Anterior cingulate cortex (tissue), 58 donors: ENCODE results near the gene ITPR1.
"Not testable (repeated sequence)": the region's sequence is repeated elsewhere in the genome, so short reads cannot be mapped to it uniquely, and the experiment has no call there.

Source experiments
- DNase-seq, 58 donors: peaks; one replicate each; lab custom pipeline; 2025; lab: John Stamatoyannopoulos, UW

The ITPR1 gene

DNA sequence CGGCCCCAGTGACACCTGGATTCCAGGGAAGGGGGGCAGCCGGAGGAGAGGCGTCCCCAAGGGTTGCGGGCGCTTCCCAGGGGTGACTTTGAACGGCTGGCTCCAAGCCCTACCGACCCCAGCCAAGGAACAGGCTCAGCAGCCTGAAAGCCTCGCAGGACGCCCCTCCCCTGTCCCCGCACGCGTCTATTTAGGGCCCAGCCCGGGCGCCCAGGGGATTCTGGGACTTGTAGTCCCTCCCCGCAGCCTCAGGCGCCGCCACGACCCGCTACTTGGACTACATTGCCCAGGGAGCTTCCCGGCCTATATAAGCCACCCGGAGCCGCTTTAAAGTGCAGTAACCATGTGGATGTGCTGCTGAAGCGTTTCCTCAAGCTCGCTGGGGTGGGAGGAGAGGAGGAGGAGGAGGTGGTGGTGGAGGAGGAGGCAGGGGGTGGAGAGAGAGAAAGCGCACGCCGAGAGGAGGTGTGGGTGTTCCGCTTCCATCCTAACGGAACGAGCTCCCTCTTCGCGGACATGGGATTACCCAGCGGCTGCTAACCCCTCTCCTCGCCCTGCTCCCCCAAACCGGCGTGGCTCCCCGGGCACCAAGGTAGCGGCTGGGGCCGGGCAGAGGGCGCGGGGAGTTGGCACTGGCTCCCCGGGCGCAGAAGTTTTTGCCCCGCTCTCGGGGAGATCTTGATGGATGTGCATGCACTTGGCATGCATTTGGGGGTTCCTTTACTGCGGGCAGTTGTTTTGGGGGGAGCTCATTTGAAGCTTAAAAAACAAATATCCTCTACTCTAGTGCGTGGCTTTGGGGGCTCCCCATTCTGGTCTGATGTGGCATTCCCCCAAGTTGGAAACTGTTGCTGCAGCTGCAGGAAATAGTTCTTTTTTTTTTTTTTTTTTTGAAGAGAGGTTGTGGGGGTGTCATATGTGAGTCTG, at the start of gene ITPR1:
TSS of gene ITPR1 (plus strand) at position 335 of the 927 bp plus-strand sequence. CDS start 23,144 bp downstream, outside the sequence.
- peak; percentile 64 to 99 (median 95) for DNase-seq

DNA sequence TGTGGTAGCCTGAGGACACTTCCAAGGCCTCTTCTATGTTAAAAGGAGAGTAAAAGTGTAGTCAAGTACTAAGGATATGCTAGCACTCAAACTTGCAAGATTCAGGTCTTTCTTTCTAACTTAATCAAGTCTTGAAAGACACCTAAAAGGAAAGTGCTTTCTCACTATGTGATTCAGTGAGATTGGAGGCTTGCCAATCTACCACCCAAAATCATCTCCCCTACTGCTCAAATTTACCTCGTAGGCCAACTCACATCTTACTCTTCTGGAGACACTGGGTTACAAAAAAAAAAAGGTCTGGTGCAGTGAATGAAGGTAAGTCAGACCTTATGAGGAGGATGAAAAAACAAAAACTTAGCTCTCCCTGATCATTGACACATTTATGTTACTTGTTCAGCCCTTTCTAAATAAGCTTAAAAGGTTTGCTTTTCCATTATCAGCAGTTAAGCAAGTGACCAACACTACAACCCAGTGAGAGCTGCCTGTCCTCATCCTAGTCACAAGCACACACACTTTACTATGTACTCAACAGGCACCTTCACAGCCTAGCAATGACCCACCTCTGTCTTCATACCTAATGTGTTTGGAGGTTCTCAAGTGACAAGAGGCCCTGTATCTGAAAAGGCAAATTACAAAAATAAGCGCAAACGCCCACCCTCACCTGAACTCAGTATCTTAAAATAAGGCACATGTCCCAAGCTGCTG, 45.7 kb upstream of the ITPR1 start:
- DNase-seq, result no peak

DNA sequence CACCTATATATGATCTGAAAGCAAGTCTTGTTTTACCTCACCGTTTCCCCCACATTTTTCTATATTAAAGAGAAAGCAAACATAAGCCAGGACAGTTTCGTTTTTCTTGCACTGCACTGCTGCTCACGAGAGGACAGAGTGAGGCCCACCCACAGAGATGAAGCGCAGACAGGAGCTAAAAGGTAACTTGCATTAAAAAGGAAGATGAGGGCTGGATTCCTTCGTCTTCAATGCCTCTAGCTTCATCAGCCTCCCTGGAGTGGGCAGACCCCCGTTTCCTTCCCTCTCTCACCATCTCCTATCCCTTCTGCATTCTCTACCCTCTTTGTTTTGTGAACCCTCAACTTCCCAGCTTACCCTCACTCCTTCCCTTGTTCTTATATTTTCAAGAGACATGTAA, 45.0 kb upstream of the ITPR1 start:
- no peak for DNase-seq

DNA sequence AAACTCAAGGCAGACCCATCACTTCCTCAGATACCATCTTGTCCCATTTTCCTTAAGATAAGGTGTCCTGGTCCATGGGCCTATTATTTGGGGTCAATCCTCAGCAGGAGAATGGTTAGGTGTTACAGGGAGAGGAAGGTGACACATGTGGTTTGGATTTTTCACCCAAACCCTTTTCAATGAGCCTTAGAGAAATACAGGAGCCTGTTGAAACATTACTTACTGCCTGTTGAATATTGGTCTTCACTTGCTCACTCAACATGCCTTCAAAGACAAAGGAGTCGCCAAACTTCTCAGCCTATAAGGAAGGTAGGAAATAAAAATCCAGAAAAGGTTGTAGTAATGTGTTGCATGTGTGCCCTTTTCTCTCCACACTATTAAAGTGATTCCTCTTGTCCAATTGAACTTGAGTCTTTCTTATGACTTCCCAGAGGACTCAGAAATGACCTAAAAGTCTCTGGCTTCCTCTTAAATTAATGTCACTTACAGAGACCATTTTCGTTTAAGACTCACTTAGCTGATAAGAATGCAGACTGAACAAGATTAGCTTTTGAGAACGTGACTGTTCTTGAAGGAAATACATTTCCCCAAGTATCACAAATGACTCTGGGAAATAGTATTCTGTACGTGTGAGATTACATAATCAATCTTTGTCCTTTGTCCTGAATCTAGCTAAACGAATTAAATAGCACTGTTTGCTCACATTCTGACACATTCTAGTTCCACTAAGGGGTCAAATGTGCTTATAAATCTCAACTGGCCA, 43.9 kb upstream of the ITPR1 start:
- no peak for DNase-seq

DNA sequence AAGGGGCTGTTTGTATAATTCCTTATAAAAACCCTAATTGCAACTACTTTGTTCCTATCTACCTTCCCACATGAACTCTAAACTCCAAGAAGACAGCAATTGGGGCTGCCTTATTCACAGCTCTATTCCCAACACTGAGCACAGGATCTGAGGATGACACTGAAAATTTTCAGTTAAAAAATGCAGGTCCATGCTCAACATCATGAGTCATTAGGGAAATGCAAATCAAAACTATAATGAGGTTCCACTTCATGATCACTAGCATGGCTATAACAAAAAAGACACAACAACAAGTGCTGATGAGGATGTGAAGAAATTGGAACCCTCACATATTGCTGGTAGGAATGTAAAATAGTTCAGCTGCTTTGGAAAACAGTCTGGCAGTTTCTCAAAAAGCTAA, 39.0 kb upstream of the ITPR1 start:
- no peak for DNase-seq

DNA sequence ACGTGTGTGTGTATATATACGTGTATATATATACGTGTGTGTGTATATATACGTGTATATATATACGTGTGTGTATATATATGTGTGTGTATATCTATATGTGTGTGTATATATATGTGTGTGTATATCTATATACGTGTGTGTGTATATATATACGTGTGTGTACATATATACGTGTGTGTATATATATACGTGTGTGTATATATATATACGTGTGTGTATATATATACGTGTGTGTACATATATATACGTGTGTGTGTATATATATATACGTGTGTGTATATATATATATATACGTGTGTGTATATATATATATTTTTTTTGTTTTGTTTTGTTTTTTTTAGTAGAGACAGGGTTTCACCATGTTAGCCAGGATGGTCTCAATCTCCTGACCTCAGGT, 36.4 kb upstream of the ITPR1 start:
- DNase-seq, result not testable (repeated sequence)

DNA sequence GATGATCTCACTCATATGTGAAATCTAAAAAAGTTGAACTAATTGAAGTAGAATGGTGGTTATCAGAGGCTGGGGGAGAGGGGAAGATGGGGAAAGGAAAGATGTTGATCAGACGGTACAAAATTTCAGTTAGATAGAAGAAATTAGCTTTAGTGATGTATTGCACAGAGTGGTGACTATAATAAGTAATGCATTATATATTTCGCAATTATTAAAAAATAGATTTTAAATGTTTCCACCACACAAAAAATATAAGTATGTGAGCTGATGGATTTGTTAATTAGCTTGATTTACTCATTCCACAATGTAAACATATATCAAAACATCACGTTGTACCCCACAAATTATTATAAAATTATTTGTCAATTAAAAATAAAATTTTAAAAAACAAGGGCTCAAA, 34.2 kb upstream of the ITPR1 start:
- DNase-seq, result no peak

DNA sequence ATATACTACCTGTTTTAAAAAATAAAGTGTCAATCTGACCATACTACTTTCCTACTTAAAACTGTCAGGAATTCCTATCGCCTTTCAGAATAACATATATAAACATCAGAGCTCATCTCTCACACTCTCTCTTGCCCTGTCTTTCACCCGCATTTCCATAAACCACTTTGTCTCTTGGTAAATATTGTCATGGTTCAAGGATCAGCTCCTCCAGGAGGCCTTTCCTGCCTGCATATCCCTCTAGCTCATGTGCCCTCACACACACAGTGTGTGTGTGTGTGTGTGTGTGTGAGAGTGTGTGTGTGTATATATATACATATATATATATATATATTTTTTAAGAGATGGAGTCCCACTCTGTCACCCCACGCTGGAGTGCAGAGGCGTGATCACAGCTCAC, 32.8 kb upstream of the ITPR1 start:
- DNase-seq, result no peak

DNA sequence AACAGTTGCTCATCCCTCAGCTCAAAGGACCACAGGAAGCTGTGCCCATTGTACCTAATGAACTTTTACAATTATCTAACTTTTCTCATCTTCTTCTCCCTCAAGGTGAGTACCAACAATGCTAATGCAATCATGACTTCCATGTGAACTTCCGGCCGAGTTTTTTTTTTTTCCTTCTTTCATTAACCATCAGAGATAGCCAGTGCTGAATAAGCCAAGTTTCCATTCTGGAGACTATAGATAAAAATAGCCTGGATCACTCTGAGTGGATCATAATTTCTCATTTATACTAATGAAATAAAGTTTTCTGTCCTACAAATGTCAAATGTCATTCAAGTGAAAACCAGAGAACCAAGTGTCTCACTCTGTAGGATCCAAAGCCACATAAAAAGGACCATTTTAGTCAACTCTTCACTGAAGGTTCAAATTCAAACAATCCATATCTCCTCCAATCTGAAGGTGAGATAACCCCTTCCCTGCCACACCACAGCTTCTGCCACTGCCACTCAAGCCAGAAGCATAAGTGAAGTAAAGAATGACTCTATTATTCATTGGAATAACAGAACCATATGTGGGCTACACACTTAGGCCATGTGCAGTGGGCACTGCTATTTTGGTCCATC, 31.6 kb upstream of the ITPR1 start:
- DNase-seq, result no peak

DNA sequence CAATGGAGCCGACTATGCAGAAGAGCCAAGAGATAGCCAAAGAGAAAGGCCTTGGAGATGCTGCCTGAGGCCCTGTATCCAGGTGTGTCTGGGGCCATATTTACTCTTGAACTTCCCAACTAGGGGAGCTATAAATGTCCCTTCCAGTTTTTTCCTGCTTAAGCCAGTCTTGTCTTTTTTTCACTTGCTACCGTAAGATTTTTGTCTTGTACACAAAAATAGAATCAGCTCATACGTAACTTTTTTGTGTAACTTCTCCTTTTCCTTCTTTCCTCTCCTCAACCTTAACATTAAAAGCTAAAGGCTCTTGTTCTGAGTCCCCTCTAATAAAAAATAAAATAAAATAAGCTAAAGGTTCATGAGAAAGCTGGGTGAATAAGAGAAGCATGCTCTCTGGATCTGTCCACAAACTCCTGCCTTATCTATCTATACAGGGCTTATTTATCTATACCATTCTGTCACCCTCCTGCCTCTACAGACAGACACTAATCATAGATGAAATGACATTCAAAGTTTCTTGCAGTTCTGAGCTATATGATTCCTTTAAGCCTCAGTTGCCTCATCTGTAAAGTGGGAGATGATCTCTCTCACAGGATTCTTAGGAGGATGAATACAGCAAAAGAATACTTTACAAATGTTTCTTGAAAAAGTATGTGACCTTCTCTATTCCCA, 30.6 kb upstream of the ITPR1 start:
- no peak for DNase-seq

DNA sequence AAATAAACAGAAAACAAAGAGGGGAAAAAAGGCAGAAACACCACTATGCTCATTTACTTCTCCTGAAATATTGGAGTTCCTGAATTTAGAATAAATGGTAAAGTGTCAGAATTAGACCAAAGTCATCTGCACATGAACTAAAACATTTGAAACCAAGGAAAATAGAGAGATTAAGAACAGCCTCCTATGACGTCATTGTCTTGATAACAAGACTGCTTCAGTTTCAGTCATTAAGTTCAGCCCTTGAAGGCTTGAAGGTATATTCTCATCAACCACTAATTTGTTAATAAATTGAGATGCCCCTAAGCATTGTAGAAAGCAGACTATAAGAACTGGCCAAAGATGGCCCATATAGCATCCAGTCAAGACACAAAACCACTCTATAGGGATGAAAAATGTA, 28.6 kb upstream of the ITPR1 start:
- no peak for DNase-seq

DNA sequence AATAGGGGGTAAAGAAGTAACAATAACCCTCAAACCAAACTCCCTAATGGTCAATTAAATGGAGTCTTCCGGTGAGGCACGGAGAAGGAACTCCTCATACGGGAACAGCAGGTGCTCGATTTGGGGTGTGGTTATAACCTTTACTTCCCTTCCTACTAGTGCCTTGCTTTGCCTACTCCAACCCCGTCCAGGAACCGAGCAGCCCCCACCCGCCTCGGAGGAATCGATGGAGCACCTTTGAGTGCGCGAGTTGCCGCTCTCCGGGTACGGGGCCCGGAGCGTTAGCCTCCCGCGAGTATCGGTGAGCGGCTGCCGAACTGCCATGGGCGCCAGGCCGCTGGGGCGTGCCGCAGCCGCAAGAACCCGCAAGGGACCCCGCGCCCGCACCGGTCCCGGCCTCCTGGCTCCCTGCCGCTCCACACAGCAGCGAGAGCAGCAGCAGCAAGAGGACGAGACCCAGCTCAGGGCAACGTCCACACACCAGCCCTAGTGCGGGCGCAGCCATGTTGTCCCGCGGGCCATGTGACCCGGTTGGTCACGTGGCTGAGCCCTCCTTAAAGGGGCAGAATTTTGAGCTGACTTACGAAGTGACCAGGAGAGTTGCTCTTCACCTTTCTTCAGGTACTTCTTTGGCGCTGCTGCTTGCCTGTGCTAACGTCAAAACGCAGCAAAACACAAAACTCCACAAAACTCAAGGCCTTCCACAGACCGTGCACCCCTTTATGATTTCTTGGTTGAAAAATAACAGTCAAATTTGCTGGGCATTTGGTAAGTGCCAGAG, 26.2 kb upstream of the ITPR1 start, which contains the start of gene SUMF1:
TSS of gene SUMF1 (minus strand) at position 529 of the 781 bp plus-strand sequence. CDS start at position 505, 24 bp downstream.
- DNase-seq, result peak; percentile 3 to 87 (median 74)

DNA sequence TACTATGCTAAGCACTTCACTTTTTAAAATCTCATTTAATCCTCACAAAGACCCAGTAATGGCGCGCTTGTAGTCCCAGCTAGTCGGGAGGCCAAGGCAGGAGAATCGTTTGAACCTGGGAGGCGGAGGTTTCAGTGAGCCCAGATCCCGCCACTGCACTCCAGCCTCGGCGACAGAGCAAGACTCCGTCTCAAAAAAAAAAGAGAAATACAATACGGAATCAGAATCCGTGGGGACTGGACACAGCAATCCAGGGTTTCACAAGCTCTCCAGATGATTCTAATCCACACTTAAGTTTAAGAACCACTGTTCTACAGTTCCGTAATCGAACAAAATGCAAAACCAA, 25.7 kb upstream of the ITPR1 start:
- DNase-seq, result no peak

DNA sequence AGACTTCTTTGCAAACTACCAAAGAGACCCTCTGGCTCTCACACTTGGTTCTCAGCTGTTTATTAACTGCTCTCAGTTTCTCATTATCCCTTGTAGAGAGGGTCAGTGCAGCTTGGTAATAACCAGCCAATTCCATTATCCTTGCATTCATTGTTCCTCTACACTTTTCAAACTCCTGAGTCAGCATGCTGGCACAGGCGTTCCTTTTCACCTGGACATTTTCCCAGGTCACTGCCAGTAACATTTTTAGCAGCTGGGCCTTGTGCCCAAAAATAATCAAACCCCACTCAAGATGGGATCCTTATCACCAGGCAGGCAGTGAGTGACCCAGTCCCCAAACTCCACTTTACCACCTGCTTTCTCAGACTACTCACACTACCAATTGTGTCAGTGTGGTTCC, 21.2 kb upstream of the ITPR1 start:
- no peak for DNase-seq

DNA sequence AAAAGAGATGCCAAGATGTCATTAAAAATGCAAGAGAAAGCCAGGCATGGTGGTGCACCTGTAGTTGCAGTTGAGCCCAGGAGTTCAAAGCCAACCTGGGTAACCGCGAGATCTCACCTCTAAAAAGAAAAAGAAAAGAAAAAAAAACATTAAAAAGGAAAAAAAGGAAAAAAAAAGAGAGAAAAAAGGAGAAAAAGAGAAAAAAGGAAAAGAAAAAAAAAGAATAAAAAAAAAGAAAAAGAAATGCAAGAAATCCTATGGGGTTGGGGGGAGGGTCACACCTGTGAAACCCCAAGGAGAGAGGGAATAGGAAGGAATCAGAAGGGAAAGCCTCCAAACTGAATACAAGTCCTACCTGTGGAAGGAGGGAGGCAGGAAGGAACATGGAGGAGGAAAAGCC, 20.8 kb upstream of the ITPR1 start:
- no peak for DNase-seq

DNA sequence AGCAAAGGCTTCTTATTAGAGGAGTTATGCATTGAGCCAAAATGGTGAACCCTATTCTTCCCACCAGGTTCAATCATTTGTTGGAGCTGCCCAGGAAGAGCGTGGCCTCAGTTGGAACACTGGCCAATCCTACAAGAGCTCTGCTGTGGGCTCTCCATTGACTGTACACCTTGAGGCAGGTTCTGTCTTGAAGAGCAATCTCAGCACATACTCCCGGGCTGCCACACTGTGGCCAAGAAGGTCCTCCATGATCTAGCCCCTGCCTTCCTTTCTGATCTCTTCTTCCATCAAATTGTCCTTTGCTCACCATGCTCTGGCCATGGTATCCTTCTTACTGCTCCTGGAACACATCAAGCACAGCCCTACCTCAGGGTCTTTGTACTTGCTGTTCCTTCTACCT, 20.4 kb upstream of the ITPR1 start:
- no peak for DNase-seq

DNA sequence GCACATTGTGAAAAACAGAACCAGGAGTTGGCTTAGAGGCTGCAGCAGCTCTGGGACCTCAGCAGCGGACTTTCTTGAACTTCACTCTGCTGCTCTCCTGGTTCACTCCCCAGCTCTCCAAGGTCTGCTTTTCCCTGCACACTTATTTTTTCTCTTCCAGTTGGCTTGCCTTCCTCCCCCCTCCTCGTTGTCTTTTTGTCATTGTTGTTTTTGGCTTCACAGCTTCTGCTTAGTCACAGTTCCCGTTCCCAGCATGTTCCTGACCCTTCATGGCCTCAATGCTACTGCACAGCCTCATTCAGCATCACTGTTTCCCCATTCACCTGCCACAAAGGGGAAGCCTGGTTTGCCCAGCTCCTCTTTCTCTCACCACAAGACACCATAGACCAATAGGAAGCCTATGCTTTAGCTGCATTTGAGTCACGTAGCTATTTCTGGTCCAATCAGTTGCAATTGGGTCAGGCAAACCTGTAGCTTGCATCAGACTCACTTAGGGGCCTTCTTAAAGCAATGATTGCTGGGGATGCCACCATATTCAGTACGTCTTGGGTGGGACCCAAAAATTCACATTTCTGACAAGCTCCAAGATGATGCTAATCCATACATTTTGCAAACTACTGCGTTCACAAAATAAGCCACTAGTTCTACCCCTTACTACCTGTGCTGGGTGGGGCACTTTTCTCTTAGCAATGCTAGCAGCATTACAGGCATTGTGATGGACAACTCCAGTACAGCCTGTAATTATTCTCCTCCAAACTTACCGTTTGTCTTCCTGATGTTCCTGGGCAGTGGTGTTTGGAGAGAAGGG, 18.3 kb upstream of the ITPR1 start:
- peak in 10 of 58 donors; percentile 1 to 55 (median 8) for DNase-seq

DNA sequence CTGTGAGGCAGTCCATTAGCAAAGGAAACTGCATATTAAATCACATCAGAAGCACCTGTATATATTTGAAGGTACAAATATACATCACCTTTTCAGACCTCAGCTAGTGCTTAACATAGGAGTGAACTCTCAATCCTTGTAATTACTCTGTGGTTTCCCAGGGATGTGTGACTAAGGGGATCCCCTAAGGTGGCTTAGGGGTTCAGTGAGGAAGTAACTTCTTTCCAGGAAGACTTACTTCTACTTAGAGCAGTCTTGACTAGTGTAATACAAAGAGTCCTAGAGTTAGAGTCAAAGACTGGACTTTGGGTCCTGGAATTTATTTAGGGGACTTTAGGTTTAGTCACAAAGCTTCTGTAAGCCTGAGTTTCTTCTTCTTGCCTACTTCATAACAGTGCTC, 17.3 kb upstream of the ITPR1 start:
- DNase-seq, result no peak
